ENCODE measurements around the gene ITFG1.

DNA sequence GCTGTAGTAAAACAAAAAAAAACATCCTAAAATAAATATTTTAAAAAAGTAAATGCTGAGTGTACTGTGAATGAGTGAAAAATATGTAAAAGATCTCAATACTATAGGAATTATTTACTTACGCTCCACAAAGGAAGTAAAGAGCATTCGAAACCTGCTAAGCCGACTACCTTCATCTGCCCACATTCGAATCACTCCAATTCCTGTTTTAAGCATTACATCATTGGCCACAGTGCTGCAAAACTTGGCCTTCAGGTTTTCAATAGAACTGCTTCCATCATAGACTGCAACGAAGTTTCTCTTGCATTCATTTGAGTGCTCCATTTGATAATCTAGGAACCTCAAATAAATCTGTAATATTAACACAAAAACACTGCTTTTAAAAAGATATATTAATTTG is 351.5 kb downstream of the ITFG1 start:
- TF ChIP-seq, protein P1, sequence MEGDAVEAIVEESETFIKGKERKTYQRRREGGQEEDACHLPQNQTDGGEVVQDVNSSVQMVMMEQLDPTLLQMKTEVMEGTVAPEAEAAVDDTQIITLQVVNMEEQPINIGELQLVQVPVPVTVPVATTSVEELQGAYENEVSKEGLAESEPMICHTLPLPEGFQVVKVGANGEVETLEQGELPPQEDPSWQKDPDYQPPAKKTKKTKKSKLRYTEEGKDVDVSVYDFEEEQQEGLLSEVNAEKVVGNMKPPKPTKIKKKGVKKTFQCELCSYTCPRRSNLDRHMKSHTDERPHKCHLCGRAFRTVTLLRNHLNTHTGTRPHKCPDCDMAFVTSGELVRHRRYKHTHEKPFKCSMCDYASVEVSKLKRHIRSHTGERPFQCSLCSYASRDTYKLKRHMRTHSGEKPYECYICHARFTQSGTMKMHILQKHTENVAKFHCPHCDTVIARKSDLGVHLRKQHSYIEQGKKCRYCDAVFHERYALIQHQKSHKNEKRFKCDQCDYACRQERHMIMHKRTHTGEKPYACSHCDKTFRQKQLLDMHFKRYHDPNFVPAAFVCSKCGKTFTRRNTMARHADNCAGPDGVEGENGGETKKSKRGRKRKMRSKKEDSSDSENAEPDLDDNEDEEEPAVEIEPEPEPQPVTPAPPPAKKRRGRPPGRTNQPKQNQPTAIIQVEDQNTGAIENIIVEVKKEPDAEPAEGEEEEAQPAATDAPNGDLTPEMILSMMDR (conservative IDR thresholded peaks at IDR 0.05): no peak
- no peak for TF ChIP-seq ZFX (IDR thresholded peaks at IDR 0.05)

Measured in C4-2B (cell line).